ENCODE data around the gene IQSEC3. TPM values are rescaled to one million over a fixed set of nuclear protein-coding genes. Genes with fewer than 3 reads are reported as not detected.
"Not testable (repeated sequence)": the region's sequence is repeated elsewhere in the genome, so short reads cannot be mapped to it uniquely, and the experiment has no call there.

The IQSEC3 gene
- total RNA-seq, 1 experiment from 2014 or later: not detected

DNA sequence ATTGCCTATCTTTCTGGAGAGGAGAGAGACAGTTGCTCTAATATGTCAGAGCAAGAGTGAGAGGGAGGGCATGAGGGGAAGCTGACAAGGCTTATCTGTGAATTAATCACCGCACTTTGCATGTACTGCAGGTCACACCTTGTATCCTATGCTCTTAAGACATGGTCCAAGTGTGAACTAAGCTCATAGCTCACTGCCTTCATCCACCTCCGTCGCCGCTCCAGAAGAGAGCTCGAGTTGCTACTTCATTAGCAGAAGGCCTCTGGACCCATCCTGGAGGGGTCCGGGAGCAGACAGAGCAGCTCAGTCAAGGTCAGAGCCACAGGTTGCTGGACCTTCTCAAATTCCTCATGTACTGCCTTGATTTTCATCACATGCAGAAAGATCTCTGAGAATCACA, 14.6 kb upstream of the IQSEC3 start:
- not testable (repeated sequence) for DNase-seq (ENCODE audit: extremely low read depth, low read depth)

- DNase-seq (ENCODE audit: extremely low read depth, low read depth): not testable (repeated sequence)
These were observed 13.4 kb upstream of the IQSEC3 start for GRCh38 chr12:52902-53734.

DNA sequence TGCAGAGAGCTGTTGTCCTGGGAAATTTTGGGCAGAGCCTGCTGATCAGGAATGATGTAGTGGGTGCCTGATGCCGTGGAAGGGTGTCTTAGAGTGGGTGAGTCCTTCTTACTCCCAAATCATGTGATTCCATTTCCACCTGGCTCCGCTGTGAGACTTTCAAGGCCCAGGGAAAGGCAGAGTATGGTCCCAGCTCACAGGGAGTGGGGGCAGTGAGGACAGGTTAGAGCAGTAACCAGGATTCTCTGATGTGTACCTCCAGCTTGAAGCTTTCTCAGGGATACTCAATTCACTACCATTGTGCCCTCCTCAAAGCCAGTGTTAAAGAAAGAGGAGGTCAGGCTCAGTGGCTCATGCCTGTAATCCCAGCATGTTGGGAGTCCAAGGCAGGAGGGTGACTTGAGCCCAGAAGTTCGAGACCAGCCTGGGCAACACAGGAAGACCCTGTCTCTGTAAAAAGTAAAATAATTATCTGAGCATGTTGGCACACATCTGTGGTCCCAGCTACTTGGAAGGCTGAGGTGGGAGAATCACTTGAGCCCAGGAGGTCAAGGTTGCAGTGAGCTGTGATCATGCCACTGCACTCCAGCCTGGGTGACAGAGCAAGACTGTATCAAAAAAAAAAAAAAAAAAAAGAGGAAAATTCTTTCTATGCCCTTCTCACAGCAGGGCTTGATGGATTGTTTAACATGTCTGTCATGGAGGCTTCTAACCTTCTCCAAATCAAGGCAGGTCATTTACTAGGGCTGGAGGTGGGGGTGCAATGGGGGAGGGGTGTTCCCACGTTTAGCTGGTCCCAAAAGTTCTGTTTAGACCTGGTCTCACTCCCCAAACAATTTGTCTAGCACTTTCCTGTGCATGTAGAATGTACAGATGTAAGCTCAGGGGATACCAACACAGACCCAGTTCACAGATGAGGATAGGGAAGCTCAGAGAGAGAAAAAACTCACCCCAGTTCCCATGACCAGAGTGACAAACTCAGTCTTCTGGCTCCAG, 12.5 kb upstream of the IQSEC3 start:
- DNase-seq (ENCODE audit: extremely low read depth, low read depth): no peak

DNA sequence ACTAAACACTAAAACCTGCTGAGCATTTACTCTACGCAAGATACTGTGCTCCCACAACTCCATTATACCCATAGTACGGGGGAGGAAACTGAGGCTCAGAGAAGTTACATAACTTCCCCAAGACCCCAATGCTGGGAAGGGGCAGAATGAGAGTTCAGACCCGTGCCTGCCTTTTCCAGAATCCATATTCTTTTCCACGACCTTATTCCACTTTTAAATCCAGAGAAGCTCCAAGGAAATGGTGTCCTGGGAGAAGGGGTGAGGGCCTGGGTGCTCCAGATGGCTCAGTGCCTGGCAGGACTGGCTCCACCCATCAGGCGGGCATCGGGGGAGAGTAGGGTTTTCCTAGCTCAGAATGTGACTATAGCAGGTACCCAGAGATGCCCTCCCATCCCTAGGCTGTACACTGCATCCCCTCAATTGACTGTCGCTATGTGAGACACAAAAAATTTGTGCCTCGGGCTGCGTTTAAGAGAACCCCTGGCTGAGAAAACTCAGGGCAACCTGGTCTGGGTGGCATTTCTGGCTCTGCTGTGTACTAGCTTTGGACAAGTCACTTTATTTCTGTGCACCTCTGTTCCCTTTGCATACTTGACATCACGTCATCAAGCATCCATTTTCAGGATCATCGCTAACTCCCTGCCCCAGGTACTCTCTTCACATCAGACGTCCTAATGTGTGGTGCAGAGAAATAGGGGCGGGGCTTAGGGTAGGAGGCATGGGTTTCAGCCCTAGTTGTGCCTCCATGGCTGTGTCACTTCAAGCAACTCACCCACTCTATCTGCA, 11.6 kb upstream of the IQSEC3 start:
- DNase-seq (ENCODE audit: extremely low read depth, low read depth): no peak

- DNase-seq (ENCODE audit: extremely low read depth, low read depth): no peak
These were observed 9.8 kb upstream of the IQSEC3 start for GRCh38 chr12:56683-57346.

GRCh38 chr12:57539-57938, 9.0 kb upstream of the IQSEC3 start:
- DNase-seq (ENCODE audit: extremely low read depth, low read depth): no peak

DNA sequence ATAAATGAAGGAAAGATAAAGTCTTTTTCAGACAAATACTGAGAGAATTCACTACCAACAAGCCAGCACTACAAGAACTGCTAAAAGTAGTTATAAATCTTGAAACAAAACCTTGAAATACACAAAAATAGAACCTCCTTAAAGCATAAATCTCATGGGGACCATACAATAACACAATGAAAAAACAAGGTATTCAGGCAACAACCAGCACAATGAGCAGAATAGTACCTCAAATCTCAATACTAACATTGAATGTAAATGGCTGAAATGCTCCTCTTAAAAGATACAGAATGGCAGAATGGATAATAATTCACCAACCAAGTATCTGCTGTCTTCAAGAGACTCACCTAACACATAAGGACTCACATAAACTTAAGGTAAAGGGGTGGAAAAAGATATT, 7.7 kb upstream of the IQSEC3 start:
- no peak for DNase-seq (ENCODE audit: extremely low read depth, low read depth)

DNA sequence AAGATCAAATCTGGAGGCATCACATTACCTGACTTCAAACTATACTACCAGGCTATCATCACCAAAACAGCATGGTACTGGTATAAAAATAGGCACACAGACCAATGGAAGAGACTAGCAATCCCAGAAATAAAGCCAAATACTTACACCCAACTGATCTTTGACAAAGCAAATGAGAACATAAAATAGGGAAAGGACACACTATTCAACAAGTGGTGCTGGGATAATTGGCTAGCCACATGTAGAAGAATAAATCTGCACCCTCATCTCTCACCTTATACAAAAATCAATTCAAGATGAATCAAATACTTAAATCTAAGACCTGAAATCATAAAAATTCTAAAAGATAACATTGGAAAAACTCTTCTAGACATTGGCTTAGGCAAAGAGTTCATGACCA, 4.7 kb upstream of the IQSEC3 start:
- not testable (repeated sequence) for DNase-seq (ENCODE audit: extremely low read depth, low read depth)

- DNase-seq (ENCODE audit: extremely low read depth, low read depth): not testable (repeated sequence)
These were observed 990 bp upstream of the IQSEC3 start for GRCh38 chr12:65491-66063.

- not testable (repeated sequence) for DNase-seq (ENCODE audit: extremely low read depth, low read depth)
These were observed 376 bp downstream of the IQSEC3 start for GRCh38 chr12:66782-67504.

GRCh38 chr12:69677-70076, 3.1 kb downstream of the IQSEC3 start:
- not testable (repeated sequence) for DNase-seq (ENCODE audit: extremely low read depth, low read depth)

- DNase-seq (ENCODE audit: extremely low read depth, low read depth): not testable (repeated sequence)
These were observed 4.0 kb downstream of the IQSEC3 start for GRCh38 chr12:70541-70940.

DNA sequence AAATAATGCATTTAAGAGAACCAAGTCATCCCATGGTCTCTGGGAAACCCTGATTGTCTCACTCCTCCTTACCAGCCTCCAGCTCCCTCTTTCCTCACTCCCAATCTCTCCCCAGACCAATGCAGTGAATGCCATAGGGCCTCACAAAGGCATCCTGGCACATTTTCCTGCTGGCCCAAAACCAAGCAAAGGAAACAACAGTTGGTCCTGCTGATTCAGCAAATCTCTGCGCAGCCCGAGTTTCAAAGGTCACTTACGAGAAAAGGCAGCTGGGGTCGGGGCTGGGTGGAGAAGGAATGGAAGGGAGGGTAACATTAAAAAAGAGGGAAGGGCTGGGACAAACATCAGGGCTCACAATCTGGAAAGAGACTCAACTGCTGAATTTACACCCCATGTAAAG, 5.5 kb downstream of the IQSEC3 start:
- not testable (repeated sequence) for DNase-seq (ENCODE audit: extremely low read depth, low read depth)

GRCh38 chr12:74420-75190, 8.0 kb downstream of the IQSEC3 start:
- DNase-seq (ENCODE audit: extremely low read depth, low read depth): not testable (repeated sequence)

DNA sequence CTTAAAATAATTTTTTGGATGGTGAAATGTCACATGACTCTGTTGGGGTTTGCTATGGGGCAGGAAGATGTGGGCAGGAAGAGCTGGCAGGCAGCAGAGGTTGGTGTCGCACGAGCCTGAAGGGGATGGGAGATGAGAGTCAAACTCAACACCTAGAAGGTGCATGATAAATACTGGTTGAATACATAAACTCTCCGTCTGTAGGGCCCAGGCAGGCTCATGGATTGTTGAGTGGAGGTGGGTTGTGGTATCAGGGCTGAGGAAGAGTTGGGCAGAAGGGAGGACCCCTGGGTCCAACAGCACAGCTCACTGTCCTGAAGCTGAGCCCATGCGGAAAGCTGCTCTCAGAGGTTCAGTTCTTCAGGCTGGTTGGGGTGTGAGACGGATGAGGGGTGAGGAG, 9.0 kb downstream of the IQSEC3 start:
- not testable (repeated sequence) for DNase-seq (ENCODE audit: extremely low read depth, low read depth)

GRCh38 chr12:76102-76501, 9.5 kb downstream of the IQSEC3 start:
- not testable (repeated sequence) for DNase-seq (ENCODE audit: extremely low read depth, low read depth)

DNA sequence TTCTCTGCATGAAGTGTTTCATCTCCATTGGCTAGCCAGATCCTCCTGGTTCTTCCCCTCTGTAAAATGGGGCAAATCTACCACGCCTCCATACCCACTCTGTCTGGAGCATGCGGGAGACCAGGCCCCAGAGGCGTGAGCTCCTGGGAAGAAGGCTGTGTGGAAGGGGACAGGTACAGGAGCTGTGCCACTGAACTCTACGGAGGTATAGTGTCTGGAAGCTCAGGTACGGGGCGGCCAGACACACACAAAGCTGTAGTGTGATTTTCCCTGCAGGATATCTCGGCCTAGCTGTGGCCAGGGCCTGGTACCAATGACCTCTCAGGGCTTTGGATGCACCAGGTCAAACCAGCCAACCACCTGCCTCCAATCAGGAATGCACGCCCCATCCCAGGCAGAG, 10.0 kb downstream of the IQSEC3 start:
- not testable (repeated sequence) for DNase-seq (ENCODE audit: extremely low read depth, low read depth)

GRCh38 chr12:77101-77719, 10.6 kb downstream of the IQSEC3 start:
- DNase-seq (ENCODE audit: extremely low read depth, low read depth): not testable (repeated sequence)
